Measurements from ENCODE around the gene PCDHGB6. TPM values are rescaled to one million over a fixed set of nuclear protein-coding genes. Genes with fewer than 3 reads are reported as not detected.
"Not testable (repeated sequence)": the region's sequence is repeated elsewhere in the genome, so short reads cannot be mapped to it uniquely, and the experiment has no call there.

Gene PCDHGB6
- total and polyA plus RNA-seq, 9 of the 15 experiments (the other 6 are each of a cell fraction or from before 2014, with no cell fraction given), result 0.01 to 0.11 (median 0.07) TPM; not detected in 1

GRCh38 chr5:141432726-141433125, 24.9 kb downstream of the PCDHGB6 start:
- H3K27ac ChIP-seq (ENCODE audit: extremely low read depth, low read depth, low read length); H3K9me1 ChIP-seq (ENCODE audit: control insufficient read depth, insufficient read depth, low read length); intact Hi-C loops (cut with micrococcal nuclease); DNase-seq (ENCODE audit: extremely low read depth in 1 of 4, low spot score in 3 of 4); H3K9me3 ChIP-seq (replicated peaks; ENCODE audit: control insufficient read depth, insufficient read depth, low read depth, low read length); H3K79me2 ChIP-seq (ENCODE audit: control insufficient read depth, insufficient read depth, low read length); CTCF ChIA-PET (ENCODE audit: low intra/inter-chr PET ratio); BruUV-seq (replicated peaks); H2AFZ ChIP-seq (ENCODE audit: low read depth, low read length); ATAC-seq; H4K20me1 ChIP-seq (replicated peaks; ENCODE audit: control insufficient read depth, insufficient read depth, low read length); H3K4me2 ChIP-seq (ENCODE audit: insufficient read depth, low read length); H3K9ac ChIP-seq (ENCODE audit: insufficient read depth in 1 of 2, low read depth in 2 of 2, low read length in 2 of 2); in situ Hi-C loops (cut with MboI); FAIRE-seq; POLR2A ChIA-PET; H3K4me3 ChIP-seq; H3K36me3 ChIP-seq (ENCODE audit: control insufficient read depth, insufficient read depth, low read length): not testable (repeated sequence)
- WGBS (ENCODE audit: insufficient coverage, low coverage, missing lambda C conversion rate), result 18% methylated on average over 19 of the region's 29 CpGs
- Histone ChIP-seq H3K4me1 (replicated peaks in 1 of 2; ENCODE audit: control insufficient read depth in 2 of 2, insufficient read depth in 2 of 2, low read length in 2 of 2) (peaks cover 0 to 20% of the 10 kb centered on the region in 2 experiments; a peak in 2 of 5 replicates), H3K27me3 (ENCODE audit: control insufficient read depth in 2 of 2, insufficient read depth in 2 of 2, low read length in 2 of 2) (peaks cover 4 to 26% of the 10 kb centered on the region in 2 experiments; a peak in 3 of 5 replicates)
- TF ChIP-seq ZBTB33 (CRISPR knock-in tag; IDR thresholded peaks at IDR 0.05), result peak; percentile 49; the same call in 1 of the 2 replicates

DNA sequence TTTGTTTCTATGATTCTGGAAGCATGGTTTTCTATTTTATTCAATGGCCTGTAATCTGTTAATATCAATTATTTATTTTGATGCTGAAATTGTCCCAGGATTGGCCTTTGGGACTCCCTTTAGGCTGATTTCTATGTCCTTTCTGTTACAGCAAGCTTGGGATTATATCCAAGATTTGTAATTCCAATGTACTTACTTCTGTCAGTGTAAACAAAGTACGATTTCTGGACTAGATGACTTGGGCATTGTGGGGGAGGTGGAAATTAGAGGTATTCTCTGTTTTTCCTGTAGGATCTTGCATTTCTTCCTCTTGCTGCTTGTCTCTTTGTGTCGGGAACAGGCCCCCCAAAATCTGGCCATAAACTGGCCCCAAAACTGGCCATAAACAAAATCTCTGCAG, 26.2 kb downstream of the PCDHGB6 start:
- DNase-seq (ENCODE audit: extremely low read depth in 1 of 4, low spot score in 3 of 4) (no peak), ATAC-seq (no peak), FAIRE-seq (no peak)
- Histone ChIP-seq H3K9ac (ENCODE audit: insufficient read depth in 1 of 2, low read depth in 2 of 2, low read length in 2 of 2) (no peak overlapping the region), H3K79me2 (ENCODE audit: control insufficient read depth, insufficient read depth, low read length) (no peaks in the 10 kb centered on the region), H3K4me1 (replicated peaks in 1 of 2; ENCODE audit: control insufficient read depth in 2 of 2, insufficient read depth in 2 of 2, low read length in 2 of 2) (peaks cover 0 to 16% of the 10 kb centered on the region in 2 experiments; a peak in 2 of 5 replicates), H3K27ac (ENCODE audit: extremely low read depth, low read depth, low read length) (no peak overlapping the region), H3K9me1 (ENCODE audit: control insufficient read depth, insufficient read depth, low read length) (no peaks in the 10 kb centered on the region), H2AFZ (ENCODE audit: low read depth, low read length) (no peak overlapping the region), H4K20me1 (replicated peaks; ENCODE audit: control insufficient read depth, insufficient read depth, low read length) (no peaks in the 10 kb centered on the region), H3K9me3 (replicated peaks; ENCODE audit: control insufficient read depth, insufficient read depth, low read depth, low read length) (no peaks in the 10 kb centered on the region; the same call in 1 of the 2 replicates), H3K36me3 (ENCODE audit: control insufficient read depth, insufficient read depth, low read length) (no peaks in the 10 kb centered on the region), H3K4me2 (ENCODE audit: insufficient read depth, low read length) (no peak overlapping the region), H3K4me3 (no peak overlapping the region), H3K27me3 (ENCODE audit: control insufficient read depth in 2 of 2, insufficient read depth in 2 of 2, low read length in 2 of 2) (peaks cover 0 to 20% of the 10 kb centered on the region in 2 experiments; a peak in 2 of 5 replicates)
- WGBS (ENCODE audit: insufficient coverage, low coverage, missing lambda C conversion rate), result 0% methylated on average over 2 of the region's 2 CpGs
- intact Hi-C loops (cut with micrococcal nuclease) (no loop called here), in situ Hi-C loops (cut with MboI) (no loop called here)
- ChIA-PET CTCF (ENCODE audit: low intra/inter-chr PET ratio) (no interaction called here), POLR2A (no interaction called here)
- no TSS peak for BruUV-seq (replicated peaks)
- no peak for TF ChIP-seq GABPA (tag; conservative IDR thresholded peaks at IDR 0.05; ENCODE audit: low read depth)
- TF ChIP-seq SMAD2 (IDR thresholded peaks at IDR 0.05; ENCODE audit: low read depth, low read length), result no peak
- TF ChIP-seq, protein P1, sequence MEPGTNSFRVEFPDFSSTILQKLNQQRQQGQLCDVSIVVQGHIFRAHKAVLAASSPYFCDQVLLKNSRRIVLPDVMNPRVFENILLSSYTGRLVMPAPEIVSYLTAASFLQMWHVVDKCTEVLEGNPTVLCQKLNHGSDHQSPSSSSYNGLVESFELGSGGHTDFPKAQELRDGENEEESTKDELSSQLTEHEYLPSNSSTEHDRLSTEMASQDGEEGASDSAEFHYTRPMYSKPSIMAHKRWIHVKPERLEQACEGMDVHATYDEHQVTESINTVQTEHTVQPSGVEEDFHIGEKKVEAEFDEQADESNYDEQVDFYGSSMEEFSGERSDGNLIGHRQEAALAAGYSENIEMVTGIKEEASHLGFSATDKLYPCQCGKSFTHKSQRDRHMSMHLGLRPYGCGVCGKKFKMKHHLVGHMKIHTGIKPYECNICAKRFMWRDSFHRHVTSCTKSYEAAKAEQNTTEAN (CRISPR knock-in tag; IDR thresholded peaks at IDR 0.05), result no peak
- TF ChIP-seq ZSCAN29 (IDR thresholded peaks at IDR 0.05), result no peak
- TF ChIP-seq CHD4 (IDR thresholded peaks at IDR 0.05; ENCODE audit: insufficient read depth, insufficient replicate concordance, low read depth, low read length, poor library complexity, severe bottlenecking), result no peak
- TF ChIP-seq ZBTB49 (CRISPR knock-in tag; IDR thresholded peaks at IDR 0.05; ENCODE audit: borderline replicate concordance), result no peak
- no peak for TF ChIP-seq DMBX1 (CRISPR knock-in tag; IDR thresholded peaks at IDR 0.05; ENCODE audit: borderline replicate concordance)
- no peak for TF ChIP-seq CAMTA2 (CRISPR knock-in tag; conservative IDR thresholded peaks at IDR 0.05)

Data from K562 (cell line).